ENCODE measurements around the gene GPRC5C. TPM values are rescaled to one million over a fixed set of nuclear protein-coding genes. Genes with fewer than 3 reads are reported as not detected.

GPRC5C gene
- total and polyA plus RNA-seq, 2 of the 8 experiments (the other 6 are each of a cell fraction or from before 2014, with no cell fraction given) = 18.3 to 55.8 TPM

DNA sequence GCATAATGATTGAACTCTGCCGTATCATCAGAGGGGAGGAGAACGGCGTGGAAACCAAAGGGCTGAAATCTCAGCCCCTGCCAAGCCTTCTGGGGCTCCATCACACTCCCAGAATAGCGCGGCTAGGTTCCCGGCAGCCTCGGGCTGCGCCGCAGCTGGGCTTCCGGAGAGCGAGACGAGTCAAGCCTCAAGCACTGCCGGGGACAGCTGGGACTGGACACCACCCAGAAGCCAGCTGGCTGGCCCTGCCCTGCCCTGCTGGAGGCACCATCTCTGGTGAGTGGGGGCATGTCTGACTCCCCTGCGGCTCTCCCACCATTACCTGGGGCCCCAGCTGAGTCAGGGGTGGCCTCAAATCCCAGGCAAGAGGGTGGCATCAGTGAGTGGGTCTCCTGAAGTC, 7.2 kb upstream of the GPRC5C start (continued):
- TF ChIP-seq, protein P1, sequence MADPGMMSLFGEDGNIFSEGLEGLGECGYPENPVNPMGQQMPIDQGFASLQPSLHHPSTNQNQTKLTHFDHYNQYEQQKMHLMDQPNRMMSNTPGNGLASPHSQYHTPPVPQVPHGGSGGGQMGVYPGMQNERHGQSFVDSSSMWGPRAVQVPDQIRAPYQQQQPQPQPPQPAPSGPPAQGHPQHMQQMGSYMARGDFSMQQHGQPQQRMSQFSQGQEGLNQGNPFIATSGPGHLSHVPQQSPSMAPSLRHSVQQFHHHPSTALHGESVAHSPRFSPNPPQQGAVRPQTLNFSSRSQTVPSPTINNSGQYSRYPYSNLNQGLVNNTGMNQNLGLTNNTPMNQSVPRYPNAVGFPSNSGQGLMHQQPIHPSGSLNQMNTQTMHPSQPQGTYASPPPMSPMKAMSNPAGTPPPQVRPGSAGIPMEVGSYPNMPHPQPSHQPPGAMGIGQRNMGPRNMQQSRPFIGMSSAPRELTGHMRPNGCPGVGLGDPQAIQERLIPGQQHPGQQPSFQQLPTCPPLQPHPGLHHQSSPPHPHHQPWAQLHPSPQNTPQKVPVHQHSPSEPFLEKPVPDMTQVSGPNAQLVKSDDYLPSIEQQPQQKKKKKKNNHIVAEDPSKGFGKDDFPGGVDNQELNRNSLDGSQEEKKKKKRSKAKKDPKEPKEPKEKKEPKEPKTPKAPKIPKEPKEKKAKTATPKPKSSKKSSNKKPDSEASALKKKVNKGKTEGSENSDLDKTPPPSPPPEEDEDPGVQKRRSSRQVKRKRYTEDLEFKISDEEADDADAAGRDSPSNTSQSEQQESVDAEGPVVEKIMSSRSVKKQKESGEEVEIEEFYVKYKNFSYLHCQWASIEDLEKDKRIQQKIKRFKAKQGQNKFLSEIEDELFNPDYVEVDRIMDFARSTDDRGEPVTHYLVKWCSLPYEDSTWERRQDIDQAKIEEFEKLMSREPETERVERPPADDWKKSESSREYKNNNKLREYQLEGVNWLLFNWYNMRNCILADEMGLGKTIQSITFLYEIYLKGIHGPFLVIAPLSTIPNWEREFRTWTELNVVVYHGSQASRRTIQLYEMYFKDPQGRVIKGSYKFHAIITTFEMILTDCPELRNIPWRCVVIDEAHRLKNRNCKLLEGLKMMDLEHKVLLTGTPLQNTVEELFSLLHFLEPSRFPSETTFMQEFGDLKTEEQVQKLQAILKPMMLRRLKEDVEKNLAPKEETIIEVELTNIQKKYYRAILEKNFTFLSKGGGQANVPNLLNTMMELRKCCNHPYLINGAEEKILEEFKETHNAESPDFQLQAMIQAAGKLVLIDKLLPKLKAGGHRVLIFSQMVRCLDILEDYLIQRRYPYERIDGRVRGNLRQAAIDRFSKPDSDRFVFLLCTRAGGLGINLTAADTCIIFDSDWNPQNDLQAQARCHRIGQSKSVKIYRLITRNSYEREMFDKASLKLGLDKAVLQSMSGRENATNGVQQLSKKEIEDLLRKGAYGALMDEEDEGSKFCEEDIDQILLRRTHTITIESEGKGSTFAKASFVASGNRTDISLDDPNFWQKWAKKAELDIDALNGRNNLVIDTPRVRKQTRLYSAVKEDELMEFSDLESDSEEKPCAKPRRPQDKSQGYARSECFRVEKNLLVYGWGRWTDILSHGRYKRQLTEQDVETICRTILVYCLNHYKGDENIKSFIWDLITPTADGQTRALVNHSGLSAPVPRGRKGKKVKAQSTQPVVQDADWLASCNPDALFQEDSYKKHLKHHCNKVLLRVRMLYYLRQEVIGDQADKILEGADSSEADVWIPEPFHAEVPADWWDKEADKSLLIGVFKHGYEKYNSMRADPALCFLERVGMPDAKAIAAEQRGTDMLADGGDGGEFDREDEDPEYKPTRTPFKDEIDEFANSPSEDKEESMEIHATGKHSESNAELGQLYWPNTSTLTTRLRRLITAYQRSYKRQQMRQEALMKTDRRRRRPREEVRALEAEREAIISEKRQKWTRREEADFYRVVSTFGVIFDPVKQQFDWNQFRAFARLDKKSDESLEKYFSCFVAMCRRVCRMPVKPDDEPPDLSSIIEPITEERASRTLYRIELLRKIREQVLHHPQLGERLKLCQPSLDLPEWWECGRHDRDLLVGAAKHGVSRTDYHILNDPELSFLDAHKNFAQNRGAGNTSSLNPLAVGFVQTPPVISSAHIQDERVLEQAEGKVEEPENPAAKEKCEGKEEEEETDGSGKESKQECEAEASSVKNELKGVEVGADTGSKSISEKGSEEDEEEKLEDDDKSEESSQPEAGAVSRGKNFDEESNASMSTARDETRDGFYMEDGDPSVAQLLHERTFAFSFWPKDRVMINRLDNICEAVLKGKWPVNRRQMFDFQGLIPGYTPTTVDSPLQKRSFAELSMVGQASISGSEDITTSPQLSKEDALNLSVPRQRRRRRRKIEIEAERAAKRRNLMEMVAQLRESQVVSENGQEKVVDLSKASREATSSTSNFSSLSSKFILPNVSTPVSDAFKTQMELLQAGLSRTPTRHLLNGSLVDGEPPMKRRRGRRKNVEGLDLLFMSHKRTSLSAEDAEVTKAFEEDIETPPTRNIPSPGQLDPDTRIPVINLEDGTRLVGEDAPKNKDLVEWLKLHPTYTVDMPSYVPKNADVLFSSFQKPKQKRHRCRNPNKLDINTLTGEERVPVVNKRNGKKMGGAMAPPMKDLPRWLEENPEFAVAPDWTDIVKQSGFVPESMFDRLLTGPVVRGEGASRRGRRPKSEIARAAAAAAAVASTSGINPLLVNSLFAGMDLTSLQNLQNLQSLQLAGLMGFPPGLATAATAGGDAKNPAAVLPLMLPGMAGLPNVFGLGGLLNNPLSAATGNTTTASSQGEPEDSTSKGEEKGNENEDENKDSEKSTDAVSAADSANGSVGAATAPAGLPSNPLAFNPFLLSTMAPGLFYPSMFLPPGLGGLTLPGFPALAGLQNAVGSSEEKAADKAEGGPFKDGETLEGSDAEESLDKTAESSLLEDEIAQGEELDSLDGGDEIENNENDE (IDR thresholded peaks at IDR 0.05; ENCODE audit: insufficient replicate concordance, low read length) = no peak
- TF ChIP-seq, protein P2, sequence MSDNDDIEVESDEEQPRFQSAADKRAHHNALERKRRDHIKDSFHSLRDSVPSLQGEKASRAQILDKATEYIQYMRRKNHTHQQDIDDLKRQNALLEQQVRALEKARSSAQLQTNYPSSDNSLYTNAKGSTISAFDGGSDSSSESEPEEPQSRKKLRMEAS (IDR thresholded peaks at IDR 0.05) = no peak
- TF ChIP-seq TEAD4 (IDR thresholded peaks at IDR 0.05; ENCODE audit: low read depth, low read length) = no peak
- TF ChIP-seq EZH2 (IDR thresholded peaks at IDR 0.05; ENCODE audit: low read depth, low read length, severe bottlenecking) = no peak
- TF ChIP-seq CREB1 (IDR thresholded peaks at IDR 0.05) = no peak
- no peak for TF ChIP-seq TAF1 (IDR thresholded peaks at IDR 0.05; ENCODE audit: low read depth, low read length)
- TF ChIP-seq CBX8 (IDR thresholded peaks at IDR 0.05; ENCODE audit: borderline replicate concordance, low read depth, low read length) = no peak
- no peak for TF ChIP-seq SRF (IDR thresholded peaks at IDR 0.05; ENCODE audit: low read depth, low read length)
- no peak for TF ChIP-seq TBP (IDR thresholded peaks at IDR 0.05; ENCODE audit: low read depth, low read length)
